Gastroesophageal sphincter (tissue), 4 donors: ENCODE measurements around the gene TNFAIP8L1. TPM values are rescaled to one million over a fixed set of nuclear protein-coding genes. Genes with fewer than 3 reads are reported as not detected.

Experiments used
- ATAC-seq: fragments of 150-250 bp; one replicate; pipeline ENCODE4 v1.9.1; 2016; ENCODE audit warnings: mild to moderate bottlenecking, moderate library complexity
- H3K27ac ChIP-seq, 4 donors: fragments of 200-600 bp; sonication (generic) in 3 of 4; 1 replicate in 3 of 4; 2 replicates in 1 of 4; pipeline ENCODE4 v1.5.1; 2016 to 2019
- H3K27me3 ChIP-seq: fragments of 200-600 bp; sonication (generic); one replicate; pipeline ENCODE4 v1.5.1; 2019
- H3K36me3 ChIP-seq, 2 donors: fragments of 200-600 bp; sonication (generic); one replicate each; pipeline ENCODE4 v1.5.1; 2019; ENCODE audit warnings: control low read depth in 1 of 2
- H3K4me1 ChIP-seq, 3 donors: fragments of 200-600 bp; sonication (generic); 1 replicate in 2 of 3; 2 replicates in 1 of 3; pipeline ENCODE4 v1.5.1; 2016 to 2019; ENCODE audit warnings: control low read depth in 2 of 3
- H3K4me3 ChIP-seq, 2 donors: fragments of 200-600 bp; sonication (generic); one replicate each; pipeline ENCODE4 v1.5.1; 2019; ENCODE audit warnings: mild to moderate bottlenecking in 1 of 2, moderate library complexity in 1 of 2
- H3K9me3 ChIP-seq, 3 donors: fragments of 200-600 bp; sonication (generic); one replicate each; pipeline ENCODE4 v1.5.1; 2017 to 2019; ENCODE audit warnings: control low read depth in 2 of 3
- CTCF ChIP-seq, 4 experiments: fragments of 200-600 bp in 2 of 4; fragments of 450-650 bp in 2 of 4; sonication (generic) in 1 of 4; IDR thresholded peaks; one replicate each; pipeline ENCODE4 v1.5.1; 2017 to 2019; ENCODE audit warnings: antibody characterized with exemption in 4 of 4, mild to moderate bottlenecking in 2 of 4, moderate library complexity in 2 of 4
- EP300 ChIP-seq: sonication (generic); formaldehyde crosslinking; IDR thresholded peaks from one replicate; pipeline ENCODE4 v1.6.1; 2017; ENCODE audit warnings: antibody characterized with exemption, mild to moderate bottlenecking
- POLR2A ChIP-seq, 2 donors: fragments of 450-650 bp; IDR thresholded peaks; one replicate each; pipeline ENCODE4 v1.6.1; 2017; ENCODE audit warnings: antibody characterized with exemption in 2 of 2, mild to moderate bottlenecking in 2 of 2, moderate library complexity in 1 of 2
- POLR2AphosphoS5 ChIP-seq: sonication (generic); formaldehyde crosslinking; IDR thresholded peaks from one replicate; pipeline ENCODE4 v1.6.1; 2017; ENCODE audit warnings: antibody characterized with exemption
- WGBS, 2 donors: methylation state at CpG; one replicate each; pipeline ENCODE4 v1.1.5; 2018; ENCODE audit warnings: low coverage in 1 of 2; 5-methylcytosine and 5-hydroxymethylcytosine counted together
- total RNA-seq, 4 donors: library from RNA; depleted of rRNA; stranded (reverse); fragments of >200 nt; gene quantifications; one replicate each; pipeline ENCODE4 v1.1.0, GENCODE V29; 2016

The TNFAIP8L1 gene
- total RNA-seq, 4 donors from 2014 or later, result 5.8 to 16.4 (median 7.0) TPM

GRCh38 chr19:4694211-4694987, 55.1 kb downstream of the TNFAIP8L1 start:
- WGBS, 2 donors, result 93 to 94% methylated on average over 3 to 8 of the region's 22 CpGs
- H3K9me3 ChIP-seq, result no peaks in the 10 kb centered on the region
- no peaks in the 10 kb centered on the region for H3K27me3 ChIP-seq
- no peak overlapping the region for H3K4me3 ChIP-seq
- peaks cover 0 to 99% of the 10 kb centered on the region in 2 donors for H3K36me3 ChIP-seq
- peaks cover 0 to 10% (median 0%) of the 10 kb centered on the region in 3 donors for H3K4me1 ChIP-seq
- peak; percentile 54 for ATAC-seq
- TF ChIP-seq CTCF (IDR thresholded peaks at IDR 0.05) (no peak), EP300 (no peak), POLR2A (IDR thresholded peaks at IDR 0.05) (no peak), POLR2AphosphoS5 (no peak)
- H3K27ac ChIP-seq, result peak overlapping the region in 2 of 4 donors; percentile 38 to 56

GRCh38 chr19:4695224-4695731, 56.0 kb downstream of the TNFAIP8L1 start:
- no peak for ATAC-seq
- H3K4me3 ChIP-seq, result no peak overlapping the region

GRCh38 chr19:4697304-4697703, 58.0 kb downstream of the TNFAIP8L1 start:
- Histone ChIP-seq H3K27me3 (no peaks in the 10 kb centered on the region), H3K4me1 (peaks cover 0 to 10% (median 0%) of the 10 kb centered on the region in 3 donors), H3K36me3 (peaks cover 0 to 100% of the 10 kb centered on the region in 2 donors), H3K9me3 (no peaks in the 10 kb centered on the region), H3K27ac (no peak overlapping the region), H3K4me3 (no peak overlapping the region)
- no CpG with 5 or more reads among the region's 14 CpGs for WGBS, 2 donors
- no peak for TF ChIP-seq CTCF (IDR thresholded peaks at IDR 0.05)
- no peak for TF ChIP-seq EP300
- no peak for TF ChIP-seq POLR2AphosphoS5
- TF ChIP-seq POLR2A (IDR thresholded peaks at IDR 0.05), result no peak
- ATAC-seq, result no peak

More at GRCh38 chr19:4695224-4695731, 56.0 kb downstream of the TNFAIP8L1 start:
- peaks cover 0 to 99% of the 10 kb centered on the region in 2 donors for H3K36me3 ChIP-seq
- TF ChIP-seq CTCF (IDR thresholded peaks at IDR 0.05), result no peak
- no peak for TF ChIP-seq POLR2A (IDR thresholded peaks at IDR 0.05)
- no peak for TF ChIP-seq POLR2AphosphoS5
- TF ChIP-seq EP300, result no peak
- peaks cover 0 to 10% (median 0%) of the 10 kb centered on the region in 3 donors for H3K4me1 ChIP-seq
- peak overlapping the region in 3 of 4 donors; percentile 24 to 56 (median 38) for H3K27ac ChIP-seq
- H3K9me3 ChIP-seq, result no peaks in the 10 kb centered on the region
- WGBS, 2 donors, result 57 to 60% methylated on average over 3 to 8 of the region's 19 CpGs
- H3K27me3 ChIP-seq, result no peaks in the 10 kb centered on the region

GRCh38 chr19:4699826-4700692, 60.7 kb downstream of the TNFAIP8L1 start:
- H3K36me3 ChIP-seq, result peaks cover 0 to 100% of the 10 kb centered on the region in 2 donors
- H3K4me3 ChIP-seq, result no peak overlapping the region
- H3K4me1 ChIP-seq, result no peaks in the 10 kb centered on the region
- no peak overlapping the region for H3K27ac ChIP-seq
- 100% methylated on average over 2 of the region's 33 CpGs; no CpG with 5 or more reads in 1 of the 2 donors for WGBS, 2 donors
- ATAC-seq, result no peak
- H3K27me3 ChIP-seq, result no peaks in the 10 kb centered on the region
- no peaks in the 10 kb centered on the region for H3K9me3 ChIP-seq
- TF ChIP-seq POLR2A (IDR thresholded peaks at IDR 0.05) (no peak), POLR2AphosphoS5 (no peak), CTCF (IDR thresholded peaks at IDR 0.05) (no peak), EP300 (no peak)
